ENCODE results near the gene ITGA2B.

DNA sequence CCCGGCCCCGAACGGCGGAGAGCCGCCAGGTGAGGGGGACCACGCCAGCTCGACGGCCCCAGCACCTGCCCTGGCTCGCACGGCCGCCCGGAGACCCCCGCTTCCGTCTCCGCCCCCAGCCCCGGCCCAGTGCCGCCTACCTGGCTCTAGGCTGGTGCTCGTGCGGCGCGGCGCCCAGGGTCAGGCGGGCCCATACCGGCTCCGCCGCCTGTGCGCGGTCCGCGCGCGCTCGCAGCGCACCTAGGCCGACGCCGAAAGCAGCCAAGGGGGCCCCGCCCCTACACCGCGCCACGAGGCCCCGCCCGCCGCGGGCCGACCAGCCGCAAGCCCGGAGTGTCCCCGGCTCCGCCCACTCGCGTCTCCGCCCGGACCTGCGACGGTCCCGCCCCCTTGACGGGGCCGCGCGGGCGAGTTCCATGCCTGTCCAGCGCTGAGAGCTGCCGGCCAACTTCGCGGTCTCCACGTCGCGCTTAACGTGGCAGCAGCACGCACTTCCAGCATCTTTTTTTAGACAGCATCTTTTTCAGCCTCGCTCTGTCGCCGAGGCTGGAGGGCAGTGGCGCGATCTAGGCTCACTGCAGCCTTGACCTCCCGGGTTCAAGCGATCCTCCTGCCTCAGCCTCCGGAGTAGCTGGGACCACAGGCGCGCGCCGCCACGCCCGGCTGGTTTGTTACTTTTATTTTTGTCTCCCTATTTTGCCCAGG lies 64.7 kb downstream of the ITGA2B start, which contains the start of gene SLC25A39:
- TF ChIP-seq, protein P1, sequence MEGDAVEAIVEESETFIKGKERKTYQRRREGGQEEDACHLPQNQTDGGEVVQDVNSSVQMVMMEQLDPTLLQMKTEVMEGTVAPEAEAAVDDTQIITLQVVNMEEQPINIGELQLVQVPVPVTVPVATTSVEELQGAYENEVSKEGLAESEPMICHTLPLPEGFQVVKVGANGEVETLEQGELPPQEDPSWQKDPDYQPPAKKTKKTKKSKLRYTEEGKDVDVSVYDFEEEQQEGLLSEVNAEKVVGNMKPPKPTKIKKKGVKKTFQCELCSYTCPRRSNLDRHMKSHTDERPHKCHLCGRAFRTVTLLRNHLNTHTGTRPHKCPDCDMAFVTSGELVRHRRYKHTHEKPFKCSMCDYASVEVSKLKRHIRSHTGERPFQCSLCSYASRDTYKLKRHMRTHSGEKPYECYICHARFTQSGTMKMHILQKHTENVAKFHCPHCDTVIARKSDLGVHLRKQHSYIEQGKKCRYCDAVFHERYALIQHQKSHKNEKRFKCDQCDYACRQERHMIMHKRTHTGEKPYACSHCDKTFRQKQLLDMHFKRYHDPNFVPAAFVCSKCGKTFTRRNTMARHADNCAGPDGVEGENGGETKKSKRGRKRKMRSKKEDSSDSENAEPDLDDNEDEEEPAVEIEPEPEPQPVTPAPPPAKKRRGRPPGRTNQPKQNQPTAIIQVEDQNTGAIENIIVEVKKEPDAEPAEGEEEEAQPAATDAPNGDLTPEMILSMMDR (IDR thresholded peaks at IDR 0.05) = no peak
- peak in 1 of 2 donors; percentile 81 for TF ChIP-seq POLR2A (IDR thresholded peaks at IDR 0.05)
